Mesenchymal stem cell (in vitro differentiated cells and primary cell): ENCODE data around the gene CLDN8.
A peak's percentile ranks its signal among the peaks of the same experiment; 100 is the strongest.

Experiments used
- DNase-seq: peaks from one replicate; pipeline ENCODE4 v3.0.0-alpha.2; 2013
- H2AFZ ChIP-seq: one replicate; pipeline ENCODE4 v1.6.1; 2013; ENCODE audit warnings: low read depth, mild to moderate bottlenecking, control low read depth, inconsistent platforms, low read length, moderate library complexity
- H2AK5ac ChIP-seq: 2 replicates; pipeline ENCODE4 v1.6.1; 2013; ENCODE audit warnings: low read length, moderate library complexity, mild to moderate bottlenecking, inconsistent platforms; ENCODE audit not compliant: severe bottlenecking
- H2BK120ac ChIP-seq: one replicate; pipeline ENCODE4 v1.6.1; 2013; ENCODE audit warnings: low read depth, mild to moderate bottlenecking, inconsistent platforms, low read length, moderate library complexity
- H2BK12ac ChIP-seq, 2 experiments: one replicate each; pipeline ENCODE4 v1.6.1; 2013; ENCODE audit warnings: inconsistent platforms in 2 of 2, low read length in 2 of 2, mild to moderate bottlenecking in 2 of 2, moderate library complexity in 2 of 2, control low read depth in 1 of 2
- H2BK15ac ChIP-seq: one replicate; pipeline ENCODE4 v1.6.1; 2013; ENCODE audit warnings: mild to moderate bottlenecking, low read depth, inconsistent platforms; ENCODE audit not compliant: poor library complexity, severe bottlenecking
- H2BK5ac ChIP-seq: 2 replicates; pipeline ENCODE4 v1.6.1; 2013; ENCODE audit warnings: low read depth, mild to moderate bottlenecking, low read length, control low read depth, inconsistent platforms; ENCODE audit not compliant: poor library complexity, severe bottlenecking
- H3K14ac ChIP-seq, 2 experiments: one replicate each; pipeline ENCODE4 v1.6.1; 2013; ENCODE audit warnings: inconsistent platforms in 2 of 2, low read length in 2 of 2, control low read depth in 1 of 2, mild to moderate bottlenecking in 1 of 2, moderate library complexity in 1 of 2
- H3K18ac ChIP-seq, 2 experiments: one replicate each; pipeline ENCODE4 v1.6.1; 2013; ENCODE audit warnings: inconsistent platforms in 2 of 2, low read length in 2 of 2, control low read depth in 1 of 2, low read depth in 1 of 2, mild to moderate bottlenecking in 1 of 2
- H3K23ac ChIP-seq, 2 experiments: one replicate each; pipeline ENCODE4 v1.6.1; 2013; ENCODE audit warnings: inconsistent platforms in 2 of 2, low read length in 2 of 2, mild to moderate bottlenecking in 2 of 2, moderate library complexity in 2 of 2, control low read depth in 1 of 2
- H3K27ac ChIP-seq: 2 replicates; pipeline ENCODE4 v1.5.1; 2013; ENCODE audit warnings: mild to moderate bottlenecking, moderate library complexity, low read length, control low read depth, inconsistent platforms; ENCODE audit not compliant: poor library complexity, severe bottlenecking
- H3K27me3 ChIP-seq, 2 experiments: 2 replicates each; pipeline versions ENCODE4 v1.6.1 to v1.7.0; 2013; ENCODE audit warnings: low read length in 2 of 2, mild to moderate bottlenecking in 2 of 2, moderate library complexity in 2 of 2, control low read depth in 1 of 2, inconsistent platforms in 1 of 2; ENCODE audit not compliant: control insufficient read depth in 1 of 2, insufficient read depth in 1 of 2
- H3K36me3 ChIP-seq, 2 experiments: 2 replicates each; pipeline versions ENCODE4 v1.6.1 to v1.7.0; 2013; ENCODE audit warnings: low read length in 2 of 2, control low read depth in 1 of 2, inconsistent platforms in 1 of 2, low read depth in 1 of 2, mild to moderate bottlenecking in 1 of 2; ENCODE audit not compliant: insufficient read depth in 2 of 2, control insufficient read depth in 1 of 2
- H3K4ac ChIP-seq, 2 experiments: one replicate each; pipeline ENCODE4 v1.6.1; 2013; ENCODE audit warnings: inconsistent platforms in 2 of 2, low read length in 2 of 2, mild to moderate bottlenecking in 2 of 2, moderate library complexity in 2 of 2, control low read depth in 1 of 2, low read depth in 1 of 2
- H3K4me1 ChIP-seq: 2 replicates; pipeline ENCODE4 v1.6.1; 2013; ENCODE audit warnings: low read depth, low read length, control low read depth; ENCODE audit not compliant: control insufficient read depth, insufficient read depth
- H3K4me2 ChIP-seq: 2 replicates; pipeline ENCODE4 v1.6.1; 2013; ENCODE audit warnings: low read length, mild to moderate bottlenecking, inconsistent platforms; ENCODE audit not compliant: poor library complexity, severe bottlenecking
- H3K4me3 ChIP-seq, 2 experiments: 2 replicates each; pipeline versions ENCODE4 v1.5.1 to v1.7.0; 2013; ENCODE audit warnings: low read length in 2 of 2, mild to moderate bottlenecking in 2 of 2, control low read depth in 1 of 2, low read depth in 1 of 2; ENCODE audit not compliant: insufficient read depth in 1 of 2
- H3K79me1 ChIP-seq: replicated peaks from 2 replicates; pipeline ENCODE4 v1.6.1; 2013; ENCODE audit warnings: mild to moderate bottlenecking, control low read depth, low read length, inconsistent platforms; ENCODE audit not compliant: poor library complexity, severe bottlenecking
- H3K9ac ChIP-seq: 2 replicates; pipeline ENCODE4 v1.7.0; 2013; ENCODE audit warnings: mild to moderate bottlenecking, low read length, moderate library complexity
- H3K9me3 ChIP-seq: 2 replicates; pipeline ENCODE4 v1.7.0; 2013; ENCODE audit warnings: mild to moderate bottlenecking, low read length; ENCODE audit not compliant: control insufficient read depth
- H4K8ac ChIP-seq: one replicate; pipeline ENCODE4 v1.6.1; 2013; ENCODE audit warnings: inconsistent platforms, mild to moderate bottlenecking, low read length, moderate library complexity
- H4K91ac ChIP-seq: one replicate; pipeline ENCODE4 v1.6.1; 2013; ENCODE audit warnings: mild to moderate bottlenecking, low read length, inconsistent platforms
- WGBS: methylation state at CpG from one replicate; pipeline ENCODE4 v1.1.7; 2013; ENCODE audit warnings: mixed read lengths; 5-methylcytosine and 5-hydroxymethylcytosine counted together

Gene CLDN8

GRCh38 chr21:30194701-30195299 is 21.1 kb downstream of the CLDN8 start:
- H4K91ac ChIP-seq = no peak overlapping the region
- H4K8ac ChIP-seq = no peak overlapping the region
- no peak overlapping the region for H3K27ac ChIP-seq
- no peaks in the 10 kb centered on the region for H3K36me3 ChIP-seq
- H3K18ac ChIP-seq = no peak overlapping the region
- H3K9me3 ChIP-seq = no peaks in the 10 kb centered on the region
- no peak overlapping the region for H3K4me2 ChIP-seq
- no peak overlapping the region for H2AFZ ChIP-seq
- no peak overlapping the region for H2BK120ac ChIP-seq
- H3K4me3 ChIP-seq = no peak overlapping the region
- no peak overlapping the region for H3K23ac ChIP-seq
- H3K79me1 ChIP-seq = no peaks in the 10 kb centered on the region
- H2BK5ac ChIP-seq = no peak overlapping the region
- H2BK15ac ChIP-seq = no peak overlapping the region
- no peaks in the 10 kb centered on the region for H3K4me1 ChIP-seq
- H3K27me3 ChIP-seq = no peaks in the 10 kb centered on the region
- H3K9ac ChIP-seq = no peak overlapping the region
- peak; percentile 2 for DNase-seq
- no peak overlapping the region for H2AK5ac ChIP-seq
- no peak overlapping the region for H3K14ac ChIP-seq
- no peak overlapping the region for H3K4ac ChIP-seq
- no CpG with 5 or more reads among the region's 2 CpGs for WGBS
- H2BK12ac ChIP-seq = no peak overlapping the region

DNA sequence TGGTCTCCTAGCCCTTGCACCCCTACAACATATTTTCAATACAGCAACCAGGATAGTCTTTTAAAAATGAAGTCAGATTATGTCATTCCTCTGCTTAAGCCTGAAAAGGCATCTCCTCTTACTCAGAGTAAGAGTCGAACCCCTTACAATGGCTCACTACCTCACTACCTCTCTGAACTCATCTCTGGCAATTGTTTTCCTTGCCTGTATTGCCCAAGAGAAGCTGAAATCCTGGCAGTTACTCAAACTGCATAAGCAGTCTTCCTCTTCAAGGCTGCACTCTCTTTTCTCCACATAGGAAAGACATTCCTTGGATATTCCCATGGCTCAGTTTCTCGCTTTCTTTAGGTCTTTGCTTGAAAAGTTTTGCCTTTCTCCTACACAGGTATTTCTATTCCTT is 22.7 kb downstream of the CLDN8 start:
- Histone ChIP-seq H2BK12ac (no peak overlapping the region), H3K14ac (no peak overlapping the region), H2AK5ac (no peak overlapping the region), H3K79me1 (no peaks in the 10 kb centered on the region), H3K9me3 (no peaks in the 10 kb centered on the region), H3K23ac (no peak overlapping the region), H3K36me3 (no peaks in the 10 kb centered on the region), H3K4me2 (no peak overlapping the region), H4K8ac (no peak overlapping the region), H2BK120ac (no peak overlapping the region), H3K9ac (no peak overlapping the region), H3K4me1 (no peaks in the 10 kb centered on the region), H2BK15ac (no peak overlapping the region), H2AFZ (no peak overlapping the region), H2BK5ac (no peak overlapping the region), H3K4ac (no peak overlapping the region), H3K27me3 (no peaks in the 10 kb centered on the region), H3K4me3 (no peak overlapping the region), H3K18ac (no peak overlapping the region), H4K91ac (no peak overlapping the region), H3K27ac (no peak overlapping the region)
- WGBS = 89% methylated on average over 2 of the region's 2 CpGs
- DNase-seq = no peak

GRCh38 chr21:30190554-30190953 is 25.3 kb downstream of the CLDN8 start:
- H2BK15ac ChIP-seq = no peak overlapping the region
- H3K9me3 ChIP-seq = no peaks in the 10 kb centered on the region
- no peak overlapping the region for H2BK120ac ChIP-seq
- H3K27ac ChIP-seq = no peak overlapping the region
- H3K9ac ChIP-seq = no peak overlapping the region
- H2AK5ac ChIP-seq = no peak overlapping the region
- H3K18ac ChIP-seq = no peak overlapping the region
- no peak overlapping the region for H3K4ac ChIP-seq
- WGBS = 69% methylated on average over 7 of the region's 7 CpGs
- no peak overlapping the region for H4K91ac ChIP-seq
- H2AFZ ChIP-seq = no peak overlapping the region
- no peak overlapping the region for H3K14ac ChIP-seq
- H3K36me3 ChIP-seq = no peaks in the 10 kb centered on the region
- no peak overlapping the region for H3K4me3 ChIP-seq
- no peak for DNase-seq
- H2BK12ac ChIP-seq = no peak overlapping the region
- H3K27me3 ChIP-seq = no peaks in the 10 kb centered on the region
- no peak overlapping the region for H3K23ac ChIP-seq
- H3K79me1 ChIP-seq = no peaks in the 10 kb centered on the region
- H3K4me1 ChIP-seq = no peaks in the 10 kb centered on the region
- no peak overlapping the region for H4K8ac ChIP-seq
- no peak overlapping the region for H3K4me2 ChIP-seq
- no peak overlapping the region for H2BK5ac ChIP-seq

DNA sequence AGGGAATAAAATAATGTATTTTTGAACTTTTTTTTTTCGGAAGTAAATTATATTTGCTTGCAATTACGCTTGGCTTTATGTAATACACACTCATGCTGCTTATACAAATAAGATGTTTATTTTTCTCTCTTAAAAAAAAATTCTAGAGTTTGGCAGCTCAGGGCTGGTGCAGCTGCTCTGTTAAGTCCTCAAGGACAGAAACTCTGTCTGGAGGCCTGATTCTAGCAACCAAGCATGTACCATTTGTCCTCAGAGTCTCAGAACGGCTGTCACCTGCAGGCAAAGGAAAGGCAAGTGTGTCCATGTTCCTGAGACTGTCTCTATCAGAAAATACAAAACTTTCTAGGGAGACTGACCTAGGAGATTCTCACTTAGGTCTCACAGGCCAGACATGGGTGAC is 26.1 kb downstream of the CLDN8 start:
- 55% methylated on average over 1 of the region's 3 CpGs for WGBS
- no peak overlapping the region for H3K18ac ChIP-seq
- H3K36me3 ChIP-seq = no peaks in the 10 kb centered on the region
- H3K4me3 ChIP-seq = no peak overlapping the region
- H2BK15ac ChIP-seq = no peak overlapping the region
- no peak overlapping the region for H2BK12ac ChIP-seq
- no peaks in the 10 kb centered on the region for H3K4me1 ChIP-seq
- H3K27me3 ChIP-seq = no peaks in the 10 kb centered on the region
- no peak overlapping the region for H4K91ac ChIP-seq
- H3K79me1 ChIP-seq = no peaks in the 10 kb centered on the region
- H3K23ac ChIP-seq = no peak overlapping the region
- H2AK5ac ChIP-seq = no peak overlapping the region
- H3K27ac ChIP-seq = no peak overlapping the region
- H4K8ac ChIP-seq = no peak overlapping the region
- no peak overlapping the region for H2AFZ ChIP-seq
- no peak overlapping the region for H3K14ac ChIP-seq
- H3K9me3 ChIP-seq = no peaks in the 10 kb centered on the region
- H3K9ac ChIP-seq = no peak overlapping the region
- DNase-seq = no peak
- H2BK5ac ChIP-seq = no peak overlapping the region
- H3K4ac ChIP-seq = no peak overlapping the region
- H2BK120ac ChIP-seq = no peak overlapping the region
- no peak overlapping the region for H3K4me2 ChIP-seq
